ENCODE measurements around the gene RERE.

RERE gene

DNA sequence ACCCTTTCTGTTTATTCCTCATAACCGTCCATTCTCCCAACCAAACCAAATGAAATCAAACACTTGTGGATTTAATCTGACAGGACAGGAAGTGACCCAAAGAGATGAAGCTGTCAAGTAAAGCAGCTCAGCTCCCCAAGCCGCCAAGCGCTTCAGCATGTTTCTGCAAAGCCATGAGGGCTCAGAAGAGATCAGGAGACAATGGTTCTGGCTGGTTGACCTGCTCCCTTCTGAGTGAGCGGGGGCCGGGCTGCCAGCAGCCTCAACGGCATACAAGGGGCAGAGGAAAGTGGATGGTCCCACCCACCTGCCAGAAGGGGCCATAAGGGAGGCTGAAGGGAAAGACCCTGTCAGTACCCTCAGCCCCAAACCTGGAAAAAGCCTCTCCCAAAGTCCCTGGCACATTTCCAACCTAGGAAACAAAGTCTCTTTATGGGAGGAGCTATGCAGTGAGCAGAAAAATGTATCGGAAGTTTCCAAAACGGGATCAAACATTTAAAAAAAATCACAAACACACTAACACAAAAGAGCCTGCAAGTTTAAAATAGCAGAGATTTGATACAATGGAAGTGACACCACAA, 454.2 kb downstream of the RERE start:
- DNase-seq (ENCODE audit: low spot score) = no peak

DNA sequence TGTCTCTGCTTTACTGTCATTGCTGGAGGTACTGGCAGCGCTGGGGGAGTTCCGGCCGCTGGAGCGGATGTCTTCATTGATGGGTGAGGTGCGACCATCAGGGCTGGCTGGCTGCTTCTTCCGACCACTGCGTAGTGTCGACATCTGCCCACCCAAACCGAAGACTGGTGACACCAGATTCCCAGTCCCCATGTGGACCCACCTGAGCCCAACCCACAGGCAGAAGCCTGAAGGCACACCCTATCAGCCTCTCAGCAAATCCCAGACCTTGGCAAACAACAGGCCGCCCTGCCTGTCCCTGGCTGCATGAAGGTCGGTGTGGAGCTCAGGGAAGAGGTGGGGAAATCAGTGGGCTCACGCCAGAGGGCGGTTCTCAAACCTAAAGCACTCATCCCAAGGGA, 454.7 kb downstream of the RERE start:
- DNase-seq (ENCODE audit: low spot score) = no peak

DNA sequence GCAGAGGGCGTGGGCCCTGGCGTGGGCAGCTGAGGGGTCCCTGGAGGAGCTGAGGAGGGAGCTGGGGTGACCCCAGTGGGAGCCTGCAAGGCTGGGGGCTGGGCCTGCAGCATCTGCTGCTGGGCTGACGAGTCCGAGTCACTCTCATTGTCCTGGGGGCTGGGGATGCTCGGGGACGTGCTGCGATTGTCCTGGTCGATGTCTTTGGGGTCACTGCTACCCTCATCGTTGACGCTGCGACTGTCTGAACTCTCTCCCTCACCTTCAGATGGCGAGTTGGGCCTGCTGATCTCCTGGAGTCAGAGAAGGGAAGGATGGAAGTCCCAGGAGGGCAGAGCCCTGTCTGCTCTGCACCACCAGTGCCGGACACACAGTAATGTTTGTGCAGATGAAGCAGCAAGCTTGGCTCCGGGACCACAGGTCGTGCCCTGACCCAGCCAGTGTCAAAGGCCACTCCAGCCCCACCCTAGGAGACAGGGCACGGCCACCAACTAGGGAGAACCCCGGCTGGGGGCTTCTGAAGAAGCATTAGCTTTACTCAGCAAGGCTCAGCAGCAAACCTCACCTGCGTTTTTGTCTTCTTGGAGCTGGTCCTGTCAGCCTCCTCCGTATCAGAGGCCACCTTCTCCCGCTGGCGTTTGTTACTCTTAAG, 456.1 kb downstream of the RERE start:
- DNase-seq (ENCODE audit: low spot score) = no peak

DNA sequence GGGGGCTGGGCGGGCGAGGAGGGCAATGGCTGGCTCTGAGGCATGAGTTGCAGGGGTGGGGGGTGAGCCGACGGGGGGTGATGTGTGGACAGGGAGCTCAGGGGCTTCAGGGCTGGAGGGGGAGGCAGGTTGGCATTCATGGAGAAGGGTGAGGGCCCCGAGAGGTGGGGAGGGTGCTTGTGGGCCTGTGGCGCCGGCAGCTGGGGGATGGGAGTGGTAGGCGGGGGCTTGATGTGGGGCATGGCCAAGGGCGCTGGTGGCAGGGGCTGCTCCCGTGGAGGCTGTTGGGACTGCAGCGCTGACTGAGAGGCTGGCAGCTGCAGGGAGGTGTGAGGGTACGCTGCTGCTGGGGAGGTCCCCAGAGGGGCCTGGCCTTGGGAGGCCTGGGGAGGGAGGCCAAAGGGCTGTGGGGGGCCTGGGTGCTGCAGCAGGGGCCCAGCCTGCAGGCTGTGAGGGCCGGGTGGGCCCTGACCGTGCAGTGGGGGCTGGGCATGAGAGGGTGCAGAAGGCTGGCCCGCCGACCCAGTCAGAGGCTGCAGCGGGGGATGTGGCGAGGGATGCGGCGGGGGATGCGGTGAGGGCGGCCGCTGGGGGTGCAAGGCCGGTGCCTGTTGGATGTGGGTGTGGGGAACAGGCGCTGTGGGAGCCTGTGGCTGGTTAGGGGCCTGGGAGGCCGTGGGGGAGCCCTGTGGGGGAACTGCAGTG, 456.8 kb downstream of the RERE start:
- no peak for DNase-seq (ENCODE audit: low spot score)

DNA sequence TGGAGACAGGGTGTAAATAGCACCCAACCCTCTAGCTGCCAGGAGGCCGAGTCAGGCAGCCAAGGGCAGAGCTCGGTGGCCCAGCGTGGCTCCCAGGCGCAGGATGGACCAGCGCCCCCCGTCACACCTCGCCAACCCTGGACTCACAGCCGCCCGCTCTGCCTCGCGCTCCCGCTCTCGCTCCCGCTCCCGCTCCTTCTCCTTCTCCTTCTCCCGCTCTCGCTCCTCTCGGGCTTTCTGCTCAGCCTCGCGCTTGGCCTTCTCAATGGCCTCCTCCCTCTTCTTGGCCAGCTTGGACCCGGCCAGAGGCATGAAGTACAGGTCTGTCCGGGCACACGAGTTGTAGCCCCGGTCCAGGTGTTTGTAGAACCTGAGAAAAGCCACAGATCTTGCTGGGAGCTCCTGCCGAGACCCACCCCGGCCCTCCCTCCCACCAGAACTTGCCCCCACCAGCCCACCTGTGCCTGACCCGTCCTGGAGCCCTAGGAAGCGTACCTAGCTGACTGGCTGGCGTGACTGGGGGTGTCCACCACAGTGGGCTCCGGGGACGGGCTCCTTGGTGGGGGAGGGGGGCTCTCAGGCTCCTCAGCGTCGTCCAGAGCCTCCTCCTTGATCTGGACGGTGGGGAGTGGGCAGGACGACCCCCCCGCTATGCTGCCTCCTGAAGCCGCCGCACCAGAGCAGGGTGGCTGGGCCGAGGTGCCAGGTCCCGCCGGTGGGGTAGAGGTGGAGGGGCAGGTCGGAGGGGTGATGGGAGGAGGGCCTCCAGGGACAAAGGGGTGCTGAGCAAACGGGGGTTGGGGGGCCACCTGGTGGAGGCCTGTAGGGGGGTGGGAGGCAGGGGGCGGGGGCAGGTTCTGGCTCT, 457.6 kb downstream of the RERE start:
- no peak for DNase-seq (ENCODE audit: low spot score)

DNA sequence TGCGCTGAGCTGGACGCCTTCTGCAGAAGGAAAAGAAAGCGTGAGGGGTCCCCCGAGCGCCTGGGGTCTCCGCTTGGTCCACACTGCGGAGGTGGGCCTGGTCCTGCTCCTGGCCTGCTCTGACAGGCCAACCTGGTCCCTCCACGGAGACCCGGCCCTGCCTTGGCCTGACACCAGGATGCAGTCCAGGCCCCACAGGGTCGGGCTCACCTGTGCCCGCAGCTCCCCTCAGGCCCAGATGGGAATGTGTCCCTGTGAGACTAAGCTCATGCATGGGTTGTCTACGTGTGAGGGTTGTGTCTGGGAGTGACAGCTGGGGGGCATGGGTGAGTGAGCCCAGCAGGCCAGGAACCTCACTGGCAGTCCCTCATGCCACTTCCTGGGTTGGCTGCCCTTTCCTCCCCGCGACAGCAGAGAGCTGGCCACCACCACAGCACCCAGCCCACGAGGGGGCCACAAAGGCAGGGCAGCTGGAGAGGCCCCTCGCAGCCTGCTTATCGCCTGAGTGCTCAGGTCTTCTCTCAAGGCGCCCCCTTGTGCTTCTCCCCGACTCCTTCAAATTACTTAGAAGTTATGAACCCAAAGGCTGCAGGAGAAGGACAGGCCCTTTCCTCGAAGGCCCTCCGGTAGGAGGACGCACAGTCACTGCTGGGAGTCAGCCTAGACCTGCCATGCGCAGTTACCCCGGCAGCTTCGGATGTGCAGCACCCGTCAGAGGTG, 458.4 kb downstream of the RERE start:
- no peak for DNase-seq (ENCODE audit: low spot score)

DNA sequence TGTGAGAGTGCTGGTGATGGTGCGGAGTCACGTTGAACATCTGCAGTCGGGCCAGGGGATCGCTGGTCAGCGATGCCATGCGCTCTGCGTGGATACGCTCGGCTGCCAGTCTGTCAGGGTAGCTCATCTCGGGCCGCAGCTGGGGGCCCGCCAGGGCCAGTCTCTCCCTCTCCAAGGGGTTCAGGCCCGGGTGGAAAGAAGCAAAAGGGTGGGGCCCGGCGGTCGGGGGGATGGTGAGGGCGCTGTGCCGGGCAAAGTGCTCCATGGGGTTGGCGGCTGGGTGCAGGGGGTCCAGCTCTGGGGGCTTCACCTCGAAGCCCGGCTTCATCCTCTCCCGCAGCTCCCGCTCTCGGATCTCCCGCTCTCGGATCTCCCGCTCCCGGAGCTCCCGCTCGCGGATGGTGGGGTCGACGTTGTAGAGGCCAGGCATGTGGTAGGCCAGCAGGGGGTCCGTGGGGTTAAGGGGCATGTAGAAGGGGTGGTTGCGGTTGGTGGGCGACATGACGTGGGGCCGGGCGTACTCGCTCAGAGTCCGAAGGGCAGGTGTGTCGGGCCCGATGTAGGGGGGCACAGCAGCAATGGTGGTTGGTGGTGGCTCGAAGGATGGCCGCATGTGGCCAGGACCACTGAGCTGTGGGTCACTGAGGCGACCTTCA, 459.1 kb downstream of the RERE start:
- no peak for DNase-seq (ENCODE audit: low spot score)

DNA sequence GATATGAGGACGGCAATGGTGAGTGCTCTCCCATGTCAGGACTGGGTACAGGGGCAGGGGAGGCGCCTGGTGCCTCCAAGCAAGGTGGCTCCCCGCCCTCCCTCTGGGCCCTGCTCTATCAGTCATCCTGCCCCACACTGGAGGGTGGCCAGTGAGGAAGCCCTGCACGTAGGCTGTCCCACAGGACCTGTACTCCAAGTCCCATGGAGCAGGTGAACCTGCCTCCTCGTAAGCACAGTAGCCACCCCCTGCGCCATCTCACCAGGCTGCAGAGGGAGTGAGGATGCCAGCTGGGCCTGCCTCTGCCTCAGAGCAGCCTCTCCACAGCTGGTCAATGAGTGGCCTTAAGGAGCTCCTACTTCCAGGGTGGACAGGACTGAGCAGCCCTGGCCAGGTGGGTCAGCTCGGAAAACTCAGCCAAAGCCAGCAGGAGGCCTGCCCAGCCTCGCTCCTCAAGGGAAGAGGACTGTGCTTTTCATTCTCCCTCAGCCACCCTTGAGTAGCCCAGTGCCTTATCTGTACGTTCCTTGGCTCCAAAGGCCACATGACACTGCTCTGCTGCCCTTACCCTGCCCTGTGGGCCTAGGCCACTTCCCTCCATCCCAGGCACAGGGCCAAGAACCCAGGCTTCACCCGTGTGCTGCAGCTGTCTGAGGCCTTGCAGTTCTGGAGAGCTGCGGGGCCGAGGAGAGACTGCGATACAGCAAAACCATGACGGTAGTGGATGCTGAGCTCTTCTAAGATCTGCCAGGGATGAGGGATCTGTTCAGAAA, 459.9 kb downstream of the RERE start:
- DNase-seq (ENCODE audit: low spot score) = no peak

DNA sequence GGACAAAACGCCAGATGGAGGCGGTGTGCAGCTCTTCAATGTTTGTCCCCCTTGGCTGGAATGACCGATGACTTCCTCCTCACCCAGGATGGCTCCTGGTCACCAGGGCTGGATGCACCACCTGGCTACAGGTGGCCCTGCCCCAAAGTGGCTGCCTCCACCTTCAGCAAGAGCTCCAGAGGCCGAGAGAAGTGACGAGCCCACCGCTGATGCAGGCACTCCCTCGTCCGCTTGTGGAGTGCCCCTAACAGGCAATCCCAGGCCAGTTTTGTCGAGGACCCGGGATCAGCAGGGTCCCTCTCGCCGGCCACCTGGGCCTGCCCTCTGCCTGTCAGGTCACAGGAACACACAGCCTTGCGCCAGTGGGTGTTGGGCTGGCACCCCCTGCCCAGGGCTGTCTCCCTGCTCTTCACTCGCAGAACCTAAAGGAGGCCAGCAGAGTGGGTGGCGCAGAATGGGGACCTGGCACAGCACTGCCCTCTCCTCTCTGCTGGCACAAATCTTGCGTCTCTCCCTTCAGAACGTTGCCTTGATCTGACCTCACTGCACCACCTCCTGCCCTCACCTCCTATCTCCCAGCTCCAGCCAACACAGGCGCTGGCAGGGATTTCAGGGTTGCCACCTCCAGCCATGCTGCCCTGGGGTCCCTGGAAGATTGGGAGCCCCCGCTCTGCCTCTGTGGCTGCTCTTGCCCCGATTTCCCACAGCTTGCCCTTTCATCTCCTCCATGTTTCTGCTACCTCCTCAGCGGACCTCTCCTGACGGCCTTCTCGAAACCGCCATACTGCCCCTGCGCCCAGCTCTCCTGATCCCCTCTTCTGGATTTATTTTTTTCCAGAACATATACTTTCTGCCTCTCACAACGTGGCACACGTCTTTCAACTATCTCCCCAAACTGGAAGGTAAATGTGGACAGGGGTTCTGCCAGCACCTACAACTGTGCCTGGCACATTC, 460.9 kb downstream of the RERE start:
- DNase-seq (ENCODE audit: low spot score) = no peak

DNA sequence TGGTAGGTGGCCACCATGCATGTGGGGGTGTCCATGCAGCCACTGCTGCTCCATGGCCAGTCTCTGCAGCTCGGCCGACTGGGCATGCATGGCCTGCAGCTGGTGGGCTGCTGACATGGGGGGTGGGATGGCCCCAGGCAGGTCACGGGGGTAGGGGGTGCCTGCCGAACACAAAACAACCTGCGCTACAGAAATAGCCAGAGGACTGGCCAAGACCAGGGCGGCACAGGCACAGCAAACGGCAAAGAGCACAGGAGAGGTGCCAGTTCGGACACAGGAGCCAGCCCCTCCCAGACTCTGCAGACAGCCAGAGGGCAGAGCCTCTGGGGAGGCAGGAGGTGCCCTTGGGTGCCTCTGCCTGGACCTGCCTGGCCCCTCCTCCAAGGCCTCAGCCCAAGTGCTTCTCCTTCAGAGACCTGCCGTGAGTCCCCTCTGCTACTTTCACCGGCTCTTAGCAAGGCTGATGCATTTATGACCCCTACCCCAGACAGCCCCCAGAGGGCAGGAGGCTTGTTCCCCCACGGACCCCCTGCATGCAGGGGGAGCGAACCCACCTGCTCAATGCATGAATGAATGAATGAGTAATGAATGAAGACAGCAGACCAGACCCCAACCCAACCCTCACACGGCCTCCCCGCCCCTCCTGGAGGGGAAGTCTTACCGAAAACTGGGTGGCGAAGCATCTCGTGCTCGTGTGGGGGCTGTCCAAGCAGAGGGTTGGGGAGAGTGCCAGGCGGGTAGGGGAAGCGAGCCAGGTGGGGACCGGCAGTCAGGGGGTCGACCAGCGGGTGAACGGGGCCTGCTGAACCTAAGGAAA, 461.8 kb downstream of the RERE start:
- DNase-seq (ENCODE audit: low spot score) = no peak

DNA sequence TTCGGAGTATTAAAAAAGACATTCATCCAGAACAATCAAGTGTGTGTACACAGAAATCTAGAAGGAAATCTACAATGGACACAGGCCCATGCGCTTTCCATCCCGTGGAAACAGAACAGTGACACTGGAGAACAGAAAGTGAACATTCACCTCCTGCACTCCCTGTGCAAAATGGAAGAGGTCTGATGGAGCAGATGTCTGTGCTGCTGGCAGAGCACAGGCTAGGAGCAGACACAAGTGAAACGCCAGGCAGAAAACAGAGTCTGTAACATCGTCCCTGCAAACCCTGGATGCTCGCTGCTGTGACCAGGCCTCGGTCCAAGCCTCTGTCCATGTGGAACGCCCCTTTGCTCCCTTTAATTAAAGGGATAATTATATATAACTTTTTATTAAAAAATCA, 463.4 kb downstream of the RERE start:
- no peak for DNase-seq (ENCODE audit: low spot score)

DNA sequence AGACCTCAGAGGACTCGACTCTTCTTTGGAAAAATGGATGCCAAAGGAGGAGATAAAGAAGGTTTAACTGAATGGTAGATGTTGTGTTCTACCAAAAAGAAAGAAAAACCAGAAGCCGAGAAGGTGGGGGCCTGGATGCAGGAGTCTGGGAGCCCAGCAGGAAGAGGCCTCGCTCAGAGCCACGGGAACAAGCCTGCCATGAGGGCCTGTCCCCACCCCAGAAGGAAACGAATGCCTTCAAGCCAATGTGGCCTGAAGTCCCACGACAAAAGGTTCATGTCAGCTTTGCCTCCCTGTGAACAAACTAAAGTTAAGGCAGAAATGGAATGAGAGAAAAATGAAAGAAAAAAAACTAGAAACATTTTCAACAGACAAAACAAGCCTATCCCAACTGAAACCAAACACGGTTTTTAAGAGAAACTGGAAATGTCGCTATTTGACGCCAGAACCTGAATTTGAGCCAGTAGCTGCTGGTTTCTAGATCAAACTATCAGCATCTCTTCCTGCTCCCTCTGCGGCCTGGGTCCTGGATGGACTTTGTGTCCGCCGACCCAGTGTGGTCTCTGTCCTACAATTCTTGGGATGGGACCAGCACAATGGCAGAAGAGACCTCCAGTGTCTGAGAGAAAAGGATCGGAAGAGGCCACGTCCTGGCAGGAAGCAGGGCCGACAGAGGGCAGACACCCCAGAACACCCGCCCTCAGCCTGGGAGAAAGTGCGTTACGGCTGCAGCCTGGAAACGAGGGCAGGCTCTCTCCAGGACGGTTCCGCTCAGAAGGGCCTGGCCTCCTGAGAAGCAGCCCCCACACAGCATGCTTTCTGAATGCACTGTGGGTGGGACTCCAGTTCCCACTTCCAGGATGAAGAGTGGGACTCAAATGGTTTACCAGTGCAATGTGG, 464.3 kb downstream of the RERE start:
- DNase-seq (ENCODE audit: low spot score) = no peak

DNA sequence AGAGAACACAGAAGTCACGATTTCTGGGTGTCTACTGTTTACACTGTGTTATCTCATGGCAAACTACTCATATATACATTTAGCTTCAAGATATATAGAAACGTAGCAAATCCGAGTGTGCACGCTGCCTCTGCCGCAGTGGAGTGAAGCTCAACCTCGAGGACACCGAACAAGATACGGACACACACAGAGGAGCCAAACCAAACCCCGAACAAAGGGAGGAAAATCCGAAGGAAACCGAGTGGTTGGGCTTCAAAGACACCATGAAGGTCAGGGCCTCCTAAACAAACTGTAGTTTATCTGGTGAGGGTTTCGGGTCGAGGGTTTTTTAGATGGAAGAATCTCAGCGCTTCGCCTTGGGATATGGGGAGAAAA, 465.0 kb downstream of the RERE start:
- DNase-seq (ENCODE audit: low spot score) = no peak

DNA sequence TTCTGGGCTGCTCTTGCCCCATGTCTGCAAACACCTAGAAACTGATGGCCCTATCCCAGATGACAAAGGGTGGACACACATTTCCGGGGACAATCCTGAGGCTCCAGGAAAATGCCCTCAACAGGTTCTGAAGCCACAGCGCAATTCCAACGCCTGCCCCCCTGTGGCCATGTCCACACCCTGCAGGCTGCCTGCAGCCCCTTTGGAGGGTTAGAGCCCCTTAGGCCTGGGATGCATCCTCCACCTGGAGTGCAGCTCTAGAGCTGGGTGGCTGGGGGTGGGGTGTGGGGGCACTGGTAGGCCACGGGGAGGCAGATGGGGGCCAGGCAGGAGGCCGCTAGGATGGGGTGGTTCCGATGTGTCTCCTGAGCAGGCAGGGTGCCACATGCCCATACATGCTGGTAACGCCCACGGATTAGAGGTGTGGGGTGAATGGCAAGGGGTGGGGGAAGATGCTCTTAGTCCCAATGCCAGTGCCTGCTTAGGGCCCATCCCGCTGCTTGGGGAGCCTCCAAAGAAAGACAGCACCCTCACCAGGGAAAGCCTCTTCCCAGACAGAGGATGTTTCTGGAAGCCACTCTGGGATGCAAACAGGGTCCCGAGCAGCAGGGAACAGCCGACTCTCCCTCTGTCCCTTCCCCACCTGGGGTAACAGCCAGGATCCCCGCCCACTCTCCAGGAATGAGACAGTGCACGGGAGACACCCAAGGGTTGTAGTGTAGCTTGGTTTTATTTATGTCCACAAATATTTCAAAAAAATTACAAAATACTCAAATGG, 465.6 kb downstream of the RERE start:
- DNase-seq (ENCODE audit: low spot score) = no peak

DNA sequence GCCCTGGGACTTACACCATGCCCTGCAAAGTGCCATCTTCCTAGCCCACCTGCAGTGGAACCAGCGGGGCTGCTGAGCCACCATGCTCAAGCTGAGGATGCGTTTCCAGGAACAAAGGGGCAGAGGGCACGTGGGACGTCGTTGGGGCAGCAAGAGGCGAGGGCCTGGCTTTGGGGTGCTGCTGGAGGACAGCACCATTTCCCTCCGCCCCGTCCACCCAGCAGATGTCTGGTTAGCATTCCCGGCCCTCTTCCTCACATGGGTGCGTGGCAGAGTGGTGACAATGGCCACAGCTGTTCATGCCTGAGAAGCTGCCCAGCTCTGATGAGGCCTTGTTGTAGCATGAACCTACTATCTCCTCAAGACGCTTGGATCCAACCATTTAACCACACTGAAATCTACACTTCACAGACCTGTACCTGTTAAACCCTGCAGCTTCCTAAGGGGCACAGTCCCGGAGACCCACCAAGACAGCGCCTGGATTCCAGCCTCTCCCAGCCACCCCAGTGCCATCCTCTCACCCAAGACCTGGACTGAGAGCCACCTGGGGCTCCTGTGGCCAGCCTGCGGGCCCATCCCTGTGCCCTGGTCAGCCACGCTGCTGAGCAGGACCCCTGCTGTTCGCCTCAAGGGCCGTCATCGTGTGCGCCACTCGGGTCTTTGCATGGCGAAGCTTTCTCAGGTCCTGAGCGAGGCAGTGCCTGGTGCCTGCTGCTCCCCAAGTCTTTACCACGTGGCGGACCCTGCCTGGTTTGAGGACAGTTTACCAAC, 466.3 kb downstream of the RERE start:
- DNase-seq (ENCODE audit: low spot score) = no peak

DNA sequence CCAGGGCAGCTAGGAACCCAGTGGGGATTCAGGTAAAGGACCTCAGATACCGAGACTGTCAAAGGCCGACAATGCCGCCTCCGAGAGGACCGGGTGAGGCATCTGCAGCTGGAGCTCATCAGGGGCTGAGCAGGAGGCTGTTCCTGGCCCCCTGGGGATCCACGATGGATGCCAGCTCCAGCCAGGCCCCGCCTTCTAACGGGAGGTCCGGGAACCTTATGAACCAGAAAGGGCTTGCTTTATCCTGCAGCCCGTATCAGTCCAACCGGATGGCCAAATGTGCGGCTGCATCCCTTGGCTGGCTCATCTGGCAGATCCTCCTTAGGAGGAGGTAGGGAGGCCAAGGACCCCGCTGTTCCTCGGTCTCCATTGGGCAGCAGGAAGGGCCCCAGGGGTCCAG, 467.5 kb downstream of the RERE start:
- DNase-seq (ENCODE audit: low spot score) = no peak

Data from kidney tubule cell (primary cell).